GM19043 (cell line): ENCODE data around the gene RRP9.
A peak's percentile ranks its signal among the peaks of the same experiment; 100 is the strongest.

ENCODE experiments used
- ATAC-seq: cut with Tn5 transposase; IDR thresholded peaks from one replicate; pipeline ENCODE4 v1.9.1; 2021; ENCODE audit warnings: low read depth; ENCODE audit not compliant: unreplicated experiment

The RRP9 gene

GRCh38 chr3:51958603-51959521, 17.2 kb upstream of the RRP9 start:
- ATAC-seq = no peak

- no peak for ATAC-seq
Observed at GRCh38 chr3:51957520-51958205, 16.0 kb upstream of the RRP9 start.

GRCh38 chr3:51955893-51956770, 14.4 kb upstream of the RRP9 start:
- ATAC-seq = peak; percentile 52

DNA sequence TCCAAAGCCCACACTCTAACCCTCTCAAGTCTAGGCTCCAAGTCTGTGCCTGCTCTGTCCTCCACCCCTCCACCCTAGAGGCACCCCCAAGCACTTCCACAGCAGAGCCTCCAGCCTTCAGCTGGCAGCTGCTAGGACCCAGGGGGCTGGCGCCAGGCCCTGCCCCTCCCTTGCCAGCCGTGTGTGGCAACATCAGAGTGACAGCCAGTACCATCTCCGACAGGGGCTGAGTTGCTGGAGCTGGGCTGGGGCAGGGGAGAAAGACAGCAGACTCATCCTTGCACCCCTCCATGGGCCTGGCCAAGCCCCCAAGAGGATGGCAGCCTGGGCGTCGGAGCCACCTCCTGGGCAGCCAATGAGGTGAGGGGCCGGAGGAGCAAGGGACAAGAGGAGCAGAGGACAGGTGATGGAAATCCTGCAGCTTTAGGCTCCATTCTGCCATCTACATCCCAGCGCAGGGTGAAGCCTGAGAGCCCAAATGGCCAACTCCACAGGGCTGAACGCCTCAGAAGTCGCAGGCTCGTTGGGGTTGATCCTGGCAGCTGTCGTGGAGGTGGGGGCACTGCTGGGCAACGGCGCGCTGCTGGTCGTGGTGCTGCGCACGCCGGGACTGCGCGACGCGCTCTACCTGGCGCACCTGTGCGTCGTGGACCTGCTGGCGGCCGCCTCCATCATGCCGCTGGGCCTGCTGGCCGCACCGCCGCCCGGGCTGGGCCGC, 13.6 kb upstream of the RRP9 start, which contains the start of gene GPR62:
GPR62 (plus strand) TSS at position 207 of the 718 bp plus-strand sequence; CDS start at position 479, 272 bp downstream.
- ATAC-seq = no peak

- no peak for ATAC-seq
Observed at GRCh38 chr3:51954713-51955112, 13.0 kb upstream of the RRP9 start.

- no peak for ATAC-seq
Observed at GRCh38 chr3:51954105-51954504, 12.4 kb upstream of the RRP9 start.

- no peak for ATAC-seq
Observed at GRCh38 chr3:51953445-51953844, 11.7 kb upstream of the RRP9 start.

GRCh38 chr3:51950899-51951298, 9.2 kb upstream of the RRP9 start:
- ATAC-seq = no peak

- no peak for ATAC-seq
Observed at GRCh38 chr3:51949121-51949520, 7.4 kb upstream of the RRP9 start.

- no peak for ATAC-seq
Observed at GRCh38 chr3:51948016-51948580, 6.4 kb upstream of the RRP9 start.

DNA sequence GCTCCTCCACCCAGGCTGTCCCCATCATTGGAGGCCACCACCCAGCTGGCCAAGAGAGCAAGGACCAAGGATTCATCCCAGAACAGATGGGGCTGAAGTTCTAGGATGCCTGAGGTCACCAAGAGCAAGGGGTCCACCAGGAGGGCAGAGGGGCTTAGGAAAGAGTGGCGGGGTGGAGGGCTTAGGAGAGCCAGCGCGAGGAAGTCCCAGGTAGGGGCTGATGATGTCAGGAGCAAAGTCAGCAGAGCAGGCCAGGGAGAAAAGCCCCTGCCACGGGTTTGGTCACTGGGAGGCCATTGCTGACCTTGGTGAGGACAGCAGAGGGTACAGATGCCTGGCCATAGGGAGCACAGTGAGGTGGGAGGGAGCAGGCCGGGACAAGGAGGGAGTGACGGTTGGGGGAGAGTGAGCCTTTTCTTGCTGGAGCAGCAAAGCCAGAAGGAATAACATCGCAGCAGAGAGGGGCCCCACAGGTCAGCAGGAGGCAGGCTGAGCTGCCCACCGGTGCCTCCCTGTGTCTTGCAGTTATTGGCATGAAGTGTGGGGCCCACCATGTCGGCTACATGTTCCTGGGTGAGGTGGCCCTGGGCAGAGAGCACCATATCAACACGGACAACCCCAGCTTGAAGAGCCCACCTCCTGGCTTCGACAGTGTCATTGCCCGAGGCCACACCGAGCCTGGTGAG, 5.7 kb upstream of the RRP9 start:
- ATAC-seq = no peak

- ATAC-seq = no peak
Observed at GRCh38 chr3:51946796-51947195, 5.1 kb upstream of the RRP9 start.

- no peak for ATAC-seq
Observed at GRCh38 chr3:51945926-51946705, 4.4 kb upstream of the RRP9 start.

DNA sequence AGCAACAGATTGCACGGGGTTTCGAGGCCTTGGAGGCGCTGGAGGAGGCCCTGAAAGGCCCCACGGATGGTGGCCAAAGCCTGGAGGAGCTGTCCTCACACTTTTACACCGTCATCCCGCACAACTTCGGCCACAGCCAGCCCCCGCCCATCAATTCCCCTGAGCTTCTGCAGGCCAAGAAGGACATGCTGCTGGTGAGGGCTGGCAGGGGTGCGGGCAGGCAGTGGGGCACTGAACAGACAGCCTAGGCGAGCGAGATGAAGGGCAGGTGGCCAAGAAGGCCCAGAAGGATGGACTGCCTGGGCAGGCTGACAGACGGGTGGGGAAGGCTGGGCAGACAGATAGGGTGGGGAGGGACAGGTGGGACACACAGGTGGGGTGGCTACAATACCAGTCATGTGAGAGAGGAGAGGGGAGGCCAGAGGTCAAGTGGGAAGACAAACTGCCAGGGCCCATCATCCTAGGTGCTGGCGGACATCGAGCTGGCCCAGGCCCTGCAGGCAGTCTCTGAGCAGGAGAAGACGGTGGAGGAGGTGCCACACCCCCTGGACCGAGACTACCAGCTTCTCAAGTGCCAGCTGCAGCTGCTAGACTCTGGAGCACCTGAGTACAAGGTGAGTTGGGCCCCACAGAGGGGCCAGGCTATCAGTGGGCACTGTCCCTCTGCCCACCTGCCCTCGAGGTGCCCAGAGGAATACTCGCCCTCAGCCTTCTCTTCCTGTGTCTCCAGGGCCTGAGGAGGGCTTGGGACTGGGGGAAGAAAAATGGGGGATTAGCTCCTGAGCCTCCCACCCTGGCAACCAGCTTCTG, 3.5 kb upstream of the RRP9 start:
- ATAC-seq = no peak

DNA sequence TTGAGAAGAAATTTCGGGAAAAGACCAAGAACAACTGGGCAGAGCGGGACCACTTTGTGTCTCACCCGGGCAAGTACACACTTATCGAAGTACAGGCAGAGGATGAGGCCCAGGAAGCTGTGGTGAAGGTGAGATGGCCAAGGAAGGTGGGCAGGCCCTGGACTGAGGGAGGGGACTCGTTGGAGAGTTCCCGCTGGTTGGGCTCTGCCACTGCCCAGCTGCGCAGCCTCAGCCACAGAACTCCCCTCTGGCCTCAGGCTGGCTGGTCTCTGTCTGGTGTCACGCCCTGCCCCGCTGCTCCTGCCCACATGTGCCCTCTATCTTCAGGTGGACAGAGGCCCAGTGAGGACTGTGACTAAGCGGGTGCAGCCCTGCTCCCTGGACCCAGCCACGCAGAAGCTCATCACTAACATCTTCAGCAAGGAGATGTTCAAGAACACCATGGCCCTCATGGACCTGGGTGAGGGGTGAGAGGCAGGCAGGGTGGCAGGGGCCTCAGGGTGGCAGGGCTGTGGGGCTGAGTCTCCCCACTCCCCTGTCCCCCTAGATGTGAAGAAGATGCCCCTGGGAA, 2.8 kb upstream of the RRP9 start:
- no peak for ATAC-seq

DNA sequence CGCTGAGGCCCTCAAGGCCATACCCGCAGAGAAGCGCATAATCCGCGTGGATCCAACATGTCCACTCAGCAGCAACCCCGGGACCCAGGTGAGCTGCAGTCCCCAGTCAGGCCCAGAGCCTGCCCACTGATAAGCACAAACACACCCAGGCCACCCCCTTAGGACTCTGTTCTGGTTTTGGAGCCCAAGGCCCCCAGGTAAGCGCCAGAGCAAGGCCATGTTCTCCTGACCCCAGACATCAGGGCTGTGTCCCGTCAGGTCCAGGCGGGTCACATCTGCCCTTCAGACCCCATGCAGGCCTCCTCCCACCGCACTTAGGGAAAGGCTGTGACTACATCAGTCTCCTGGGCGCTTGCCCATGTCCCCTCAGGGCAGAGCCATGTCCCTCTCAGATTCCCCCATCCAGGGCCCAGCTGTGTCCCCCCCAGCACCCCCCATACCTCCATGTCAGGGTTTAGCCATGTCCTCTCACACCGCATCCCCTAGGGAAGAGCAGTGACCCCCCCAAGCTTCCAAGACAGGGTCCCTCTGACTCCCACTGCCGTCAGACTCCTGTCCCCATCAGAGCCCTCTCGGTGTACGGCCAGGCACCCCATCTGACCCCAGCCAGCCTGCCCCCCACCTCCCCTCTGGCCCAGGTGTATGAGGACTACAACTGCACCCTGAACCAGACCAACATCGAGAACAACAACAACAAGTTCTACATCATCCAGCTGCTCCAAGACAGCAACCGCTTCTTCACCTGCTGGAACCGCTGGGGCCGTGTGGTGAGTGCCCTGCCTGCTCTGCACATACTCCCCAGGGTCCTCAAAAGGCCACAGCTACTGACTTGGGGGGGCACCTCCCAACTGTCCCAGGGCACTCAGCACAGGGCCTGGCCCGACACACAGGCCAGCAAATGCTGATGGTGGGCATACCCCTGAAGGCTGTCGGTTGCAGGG, 2.0 kb upstream of the RRP9 start:
- no peak for ATAC-seq
